GM18505 (cell line): ENCODE measurements around the gene TICAM1.
"Not testable (repeated sequence)": the region's sequence is repeated elsewhere in the genome, so short reads cannot be mapped to it uniquely, and the experiment has no call there.

Experiments
- ATAC-seq: cut with Tn5 transposase; IDR thresholded peaks from one replicate; pipeline ENCODE4 v1.9.1; 2021; ENCODE audit not compliant: unreplicated experiment
- POLR2A ChIP-seq: IDR thresholded peaks from 4 replicates; pipeline ENCODE4 v1.6.1; 2011; ENCODE audit warnings: borderline replicate concordance; ENCODE audit not compliant: insufficient read depth, insufficient read length; ENCODE audit errors: extremely low read depth

Gene TICAM1

GRCh38 chr19:4852484-4852883, 21.0 kb upstream of the TICAM1 start:
- ATAC-seq = no peak
- no peak for TF ChIP-seq POLR2A

- no peak for TF ChIP-seq POLR2A
- ATAC-seq = no peak
Observed at GRCh38 chr19:4851551-4852290, 20.2 kb upstream of the TICAM1 start.

GRCh38 chr19:4849019-4849418, 17.5 kb upstream of the TICAM1 start:
- TF ChIP-seq POLR2A = no peak

GRCh38 chr19:4847190-4847973, 15.9 kb upstream of the TICAM1 start:
- ATAC-seq = no peak
- TF ChIP-seq POLR2A = no peak

More at GRCh38 chr19:4849019-4849418, 17.5 kb upstream of the TICAM1 start:
- ATAC-seq = no peak

- not testable (repeated sequence) for ATAC-seq
Observed at GRCh38 chr19:4845975-4846374, 14.5 kb upstream of the TICAM1 start.

GRCh38 chr19:4844348-4845179, 13.1 kb upstream of the TICAM1 start:
- TF ChIP-seq POLR2A = no peak
- ATAC-seq = no peak

GRCh38 chr19:4843647-4843965, 12.1 kb upstream of the TICAM1 start:
- no peak for TF ChIP-seq POLR2A
- ATAC-seq = no peak

- no peak for TF ChIP-seq POLR2A
- no peak for ATAC-seq
Observed at GRCh38 chr19:4839192-4839591, 7.7 kb upstream of the TICAM1 start.

GRCh38 chr19:4832776-4833175, 1.3 kb upstream of the TICAM1 start:
- TF ChIP-seq POLR2A = no peak
- no peak for ATAC-seq

GRCh38 chr19:4831979-4832340, 448 bp upstream of the TICAM1 start:
- ATAC-seq = not testable (repeated sequence)

GRCh38 chr19:4830768-4831265, 695 bp downstream of the TICAM1 start:
- ATAC-seq = no peak
- TF ChIP-seq POLR2A = no peak

- ATAC-seq = no peak
- no peak for TF ChIP-seq POLR2A
Observed at GRCh38 chr19:4830332-4830731, 1.2 kb downstream of the TICAM1 start.

GRCh38 chr19:4829001-4829712, 2.4 kb downstream of the TICAM1 start:
- ATAC-seq = no peak
- TF ChIP-seq POLR2A = no peak

- ATAC-seq = no peak
- TF ChIP-seq POLR2A = no peak
Observed at GRCh38 chr19:4823577-4823976, 7.9 kb downstream of the TICAM1 start.

GRCh38 chr19:4822354-4822753, 9.2 kb downstream of the TICAM1 start:
- not testable (repeated sequence) for ATAC-seq
